A549 (cell line): ENCODE results near the gene PLXDC1.

Experiments
- BCL3 ChIP-seq: fragments of >200 bp; sonication (Bioruptor Twin); formaldehyde crosslinking; IDR thresholded peaks from 3 replicates; pipeline ENCODE4 v1.6.1; 2016
- CTCF ChIP-seq: fragments of >200 bp; sonication (Bioruptor Twin); formaldehyde crosslinking; IDR thresholded peaks from 3 replicates; pipeline ENCODE4 v1.5.1; 2016
- EP300 ChIP-seq, 2 experiments: fragments of >200 bp; sonication (Bioruptor Twin); formaldehyde crosslinking; IDR thresholded peaks; 2 replicates in 1 of 2; 3 replicates in 1 of 2; pipeline ENCODE4 v1.6.1; 2016 to 2017
- JUN ChIP-seq, 2 experiments: fragments of >200 bp; sonication (Bioruptor Twin); formaldehyde crosslinking; IDR thresholded peaks; 2 replicates in 1 of 2; 3 replicates in 1 of 2; pipeline ENCODE4 v1.6.1; 2016 to 2017
- MAX ChIP-seq: IDR thresholded peaks from 2 replicates; pipeline ENCODE4 v1.6.1; 2012
- MYC ChIP-seq: IDR thresholded peaks from 2 replicates; pipeline ENCODE4 v1.6.1; 2012; ENCODE audit warnings: mild to moderate bottlenecking, inconsistent platforms, low read length, improper control_type of control experiment, borderline replicate concordance
- POLR2A ChIP-seq: IDR thresholded peaks from 2 replicates; pipeline ENCODE4 v1.6.1; 2012; ENCODE audit warnings: mild to moderate bottlenecking, low read length
- USF2 ChIP-seq: fragments of 450-650 bp; IDR thresholded peaks from 2 replicates; pipeline ENCODE4 v1.6.1; 2014; ENCODE audit warnings: antibody characterized with exemption

- TF ChIP-seq JUN (IDR thresholded peaks at IDR 0.05), result no peak
- no peak for TF ChIP-seq EP300 (IDR thresholded peaks at IDR 0.05)
- no peak for TF ChIP-seq CTCF
- TF ChIP-seq POLR2A, result no peak
- TF ChIP-seq USF2, result no peak
- TF ChIP-seq BCL3, result no peak
- TF ChIP-seq MAX, result no peak
- TF ChIP-seq MYC, result no peak
Observed at GRCh38 chr17:39116224-39116623, 35.2 kb downstream of the PLXDC1 start.
